GM19023 (cell line): Measurements from ENCODE around the gene ADGRA3.
"Not testable (repeated sequence)": the region's sequence is repeated elsewhere in the genome, so short reads cannot be mapped to it uniquely, and the experiment has no call there.

Source experiments
- ATAC-seq: cut with Tn5 transposase; IDR thresholded peaks from one replicate; pipeline ENCODE4 v1.9.1; 2021; ENCODE audit warnings: mild to moderate bottlenecking, moderate library complexity; ENCODE audit not compliant: unreplicated experiment

Gene ADGRA3

DNA sequence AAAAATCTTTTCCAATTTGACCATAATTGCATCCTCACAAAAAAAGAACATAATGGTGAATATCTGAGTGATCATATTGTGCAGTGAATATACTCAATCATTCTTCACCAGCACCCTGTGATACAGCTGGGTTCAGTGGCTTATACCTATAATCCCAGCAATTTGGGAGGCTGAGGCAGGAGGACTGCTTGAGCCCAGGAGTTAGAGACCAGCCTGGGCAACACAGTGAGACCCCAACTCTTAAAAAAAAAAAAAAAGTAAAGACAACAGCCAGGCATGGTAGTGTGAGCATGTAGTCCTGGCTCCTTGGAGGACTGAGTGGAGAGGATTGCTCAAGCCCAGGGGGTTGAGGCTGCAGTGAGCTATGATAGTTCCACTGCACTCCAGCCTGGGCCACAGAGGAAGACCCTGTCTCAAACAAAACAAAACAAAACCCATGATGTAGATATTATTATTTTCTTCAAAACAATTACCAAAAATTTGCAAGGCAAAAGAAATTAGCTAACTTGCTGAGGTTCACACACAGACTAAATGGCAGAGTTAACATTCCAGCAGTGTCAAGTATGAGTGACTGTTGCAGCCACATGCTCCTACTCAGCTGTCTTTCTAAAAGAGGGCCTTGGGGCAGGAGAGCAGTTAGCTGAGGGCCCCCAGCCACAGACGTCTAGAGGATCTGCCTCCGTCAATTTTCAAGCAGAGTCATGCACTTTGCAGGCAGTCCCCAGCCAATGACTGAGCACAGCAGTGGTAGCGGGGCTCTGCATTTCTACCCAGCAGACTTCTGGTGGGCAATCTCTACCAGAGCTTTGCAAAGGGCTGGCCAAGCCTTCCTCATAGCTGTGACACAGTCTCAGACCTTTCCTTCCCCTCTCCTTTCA is 33.4 kb downstream of the ADGRA3 start:
- no peak for ATAC-seq

DNA sequence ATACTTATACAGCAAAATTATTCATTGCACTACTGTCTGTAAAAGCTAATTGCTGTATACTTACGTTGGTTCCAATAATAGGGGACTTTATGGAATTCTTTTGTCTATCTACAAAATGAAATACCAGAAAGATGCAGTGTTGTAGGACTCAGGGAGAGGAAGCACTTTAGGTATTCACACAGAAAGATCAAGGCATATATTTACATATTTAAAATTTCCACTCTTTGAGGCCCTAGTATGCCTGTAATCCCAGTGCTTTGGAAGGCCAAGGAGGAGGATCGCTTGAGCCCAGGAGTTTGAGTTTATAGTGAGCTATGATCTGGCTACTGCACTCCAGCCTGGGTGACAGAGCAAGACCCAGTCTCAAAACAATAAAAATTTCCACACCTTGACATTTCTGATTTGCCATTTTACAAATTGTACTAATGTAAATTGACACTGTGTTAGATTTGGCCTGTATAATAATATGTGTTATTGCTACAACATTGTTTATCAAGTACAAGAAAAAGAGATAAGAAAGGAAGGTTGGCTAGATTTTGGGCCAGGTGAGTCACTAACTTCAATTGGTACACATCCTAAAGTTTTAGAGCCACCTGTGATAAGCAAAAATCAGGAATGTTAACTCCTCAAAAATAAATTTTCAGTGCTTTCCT is 35.1 kb downstream of the ADGRA3 start:
- no peak for ATAC-seq

DNA sequence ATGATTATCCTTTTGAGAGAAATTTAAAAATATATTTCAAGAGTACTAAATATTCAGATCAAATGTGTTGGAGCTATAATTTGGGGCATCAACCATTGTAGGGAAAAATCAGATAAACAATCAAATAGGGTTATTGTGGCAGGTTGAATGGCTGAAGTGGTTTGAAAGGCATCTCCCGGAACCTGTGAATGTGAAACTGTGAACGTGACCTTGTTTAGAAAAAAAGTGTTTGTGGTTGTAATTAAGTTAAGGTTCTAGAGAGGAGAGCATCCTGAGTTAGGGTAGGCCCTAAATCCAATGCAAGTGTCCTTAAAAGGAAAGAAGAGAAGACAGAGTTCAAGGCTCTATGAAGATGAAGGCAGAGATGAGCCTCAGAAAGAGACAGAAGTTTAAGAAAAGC is 37.4 kb downstream of the ADGRA3 start:
- ATAC-seq, result no peak

DNA sequence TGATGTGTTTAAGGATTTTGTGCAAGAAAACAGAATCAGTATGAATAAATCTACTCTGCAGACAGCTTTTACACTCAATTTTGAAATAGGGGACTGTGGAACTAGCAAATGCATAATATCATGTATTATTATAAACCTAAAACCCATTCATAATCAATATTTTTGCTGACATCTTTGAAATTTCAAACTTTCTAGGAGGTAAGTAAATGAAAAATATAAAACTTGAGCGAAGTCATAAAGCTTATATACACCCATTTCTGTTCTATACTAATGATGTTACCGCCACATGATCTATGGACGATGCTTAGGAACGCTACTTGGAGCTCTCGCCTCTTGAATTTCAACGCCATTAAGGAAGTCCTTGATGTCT is 38.1 kb downstream of the ADGRA3 start:
- ATAC-seq, result no peak

DNA sequence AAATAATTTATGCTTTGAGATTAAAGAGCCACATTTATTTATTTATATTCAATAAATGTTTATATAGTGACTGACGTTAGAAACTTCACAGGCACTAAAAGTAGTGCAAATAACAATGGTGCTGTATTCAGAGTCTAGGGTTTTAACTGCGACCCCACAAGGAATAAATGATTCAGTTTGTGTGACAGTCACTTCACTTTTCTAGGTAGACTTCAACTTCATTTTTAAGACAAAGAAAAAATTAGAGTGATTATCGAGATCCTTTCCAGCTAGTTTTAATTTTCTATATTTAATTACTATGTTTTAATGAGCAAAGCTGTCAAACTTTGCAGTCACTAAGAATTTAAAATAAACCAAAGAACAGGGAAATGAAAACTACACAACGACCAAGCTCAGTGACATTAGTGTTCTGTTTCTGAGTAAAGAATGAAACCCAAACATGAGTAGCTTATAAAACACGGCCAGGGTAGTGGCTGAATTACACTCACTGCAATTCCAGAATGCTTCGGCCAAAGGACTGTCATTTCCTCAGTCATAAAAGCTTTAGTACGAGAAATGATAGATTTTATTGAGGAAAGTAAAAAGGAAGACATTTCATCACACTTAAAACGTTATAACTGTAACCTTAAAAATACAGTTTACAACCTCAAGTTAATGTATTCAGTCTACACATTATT is 38.6 kb downstream of the ADGRA3 start:
- ATAC-seq, result no peak

DNA sequence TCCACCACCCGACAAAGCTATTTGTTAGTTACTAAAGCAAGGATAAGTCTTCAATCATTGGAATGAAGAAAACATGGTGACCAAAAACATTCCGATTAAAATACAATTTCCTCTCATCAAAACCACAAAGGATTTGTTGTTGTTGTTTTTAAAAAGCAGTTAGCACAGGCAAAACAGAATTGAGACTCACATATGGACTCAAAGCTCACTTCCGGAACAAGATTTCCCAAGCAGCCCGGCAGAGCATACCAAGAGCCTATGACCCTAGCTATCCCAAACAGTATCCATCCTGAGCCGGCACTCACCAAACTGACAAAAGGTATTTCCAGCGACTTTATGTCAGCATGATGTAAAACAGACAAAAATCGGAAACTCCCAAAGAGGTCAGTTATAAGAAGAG is 39.9 kb downstream of the ADGRA3 start:
- no peak for ATAC-seq

DNA sequence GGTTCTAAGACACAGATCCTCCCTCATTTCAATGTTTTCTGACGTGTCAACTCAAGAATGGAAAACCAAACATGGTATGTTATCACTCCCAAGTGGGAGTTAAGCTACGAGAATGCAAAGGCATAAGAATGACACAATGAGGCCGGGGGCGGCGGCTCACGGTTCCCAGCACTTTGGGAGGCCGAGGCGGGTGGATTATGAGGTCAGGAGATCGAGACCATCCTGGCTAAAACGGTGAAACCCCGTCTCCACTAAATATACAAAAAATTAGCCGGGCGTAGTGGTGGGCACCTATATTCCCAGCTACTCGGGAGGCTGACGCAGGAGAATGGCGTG is 40.6 kb downstream of the ADGRA3 start:
- ATAC-seq, result not testable (repeated sequence)

DNA sequence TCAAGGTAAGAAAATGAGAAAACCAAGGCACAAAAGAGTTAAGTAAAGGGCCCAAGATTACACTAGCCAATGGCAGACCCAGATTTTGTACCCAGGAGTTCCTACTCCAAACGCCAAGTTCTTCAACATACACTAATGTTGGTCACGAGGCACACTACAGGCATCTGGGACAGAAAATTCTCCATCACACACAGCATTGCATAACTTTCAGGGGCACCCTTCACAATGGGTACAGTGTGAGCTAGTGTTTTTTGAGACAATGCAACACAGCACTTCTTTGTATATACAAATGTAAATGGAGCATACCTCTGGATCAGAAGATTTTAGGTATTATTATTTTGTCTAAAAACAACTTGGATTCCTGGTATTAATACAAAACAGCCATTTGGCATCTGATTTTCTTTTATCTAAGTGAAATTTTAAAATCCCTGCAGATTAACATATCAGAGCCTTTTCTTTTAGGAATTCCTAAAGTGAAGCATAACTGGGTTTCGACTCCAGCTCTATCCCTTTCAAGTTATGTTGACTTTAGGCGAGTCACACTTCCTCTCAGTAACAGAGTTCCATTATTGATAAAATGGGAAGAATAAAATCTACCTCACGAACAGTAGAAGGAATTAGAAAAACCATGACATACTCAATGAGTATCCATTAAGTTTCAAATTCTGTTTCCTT is 41.1 kb downstream of the ADGRA3 start:
- ATAC-seq, result no peak

DNA sequence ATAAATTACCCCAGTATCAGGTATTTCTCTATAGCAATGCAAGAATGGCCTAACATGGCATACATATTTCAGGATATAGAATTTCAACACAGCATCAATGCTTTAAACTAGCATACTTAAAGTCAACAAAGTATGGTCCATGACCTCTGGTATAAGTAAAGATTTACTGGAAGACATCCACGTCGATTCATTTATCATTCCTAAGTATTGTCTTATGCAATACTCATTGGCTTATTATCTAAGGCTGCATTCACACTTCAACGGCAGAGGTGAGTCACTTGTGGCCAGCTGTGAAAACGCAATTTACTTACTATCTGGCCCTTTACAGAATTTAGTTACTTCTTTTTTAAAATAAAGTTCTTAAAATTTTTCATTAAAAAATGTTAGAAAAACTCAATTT is 42.6 kb downstream of the ADGRA3 start:
- no peak for ATAC-seq

DNA sequence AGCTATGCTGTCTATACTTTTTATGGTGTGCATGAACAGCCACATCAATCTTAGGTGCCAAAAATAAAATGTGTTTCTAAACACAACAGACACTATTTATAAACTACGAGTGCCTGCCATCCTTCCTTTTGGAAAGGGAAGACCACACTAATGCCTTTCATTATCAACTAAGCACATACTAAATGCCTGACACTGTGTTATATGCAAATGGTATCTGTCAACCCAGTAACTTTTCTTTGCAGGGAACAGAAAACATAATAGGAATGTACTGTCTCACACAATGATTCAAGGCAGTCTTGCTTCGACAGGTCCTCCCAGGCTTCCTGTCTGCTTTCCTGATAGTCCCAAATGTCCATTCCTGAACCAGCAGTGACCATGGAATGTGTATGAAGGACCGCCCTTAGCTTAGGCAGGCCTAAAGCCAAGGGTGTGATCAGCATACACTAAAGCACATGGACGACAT is 43.8 kb downstream of the ADGRA3 start:
- ATAC-seq, result no peak

DNA sequence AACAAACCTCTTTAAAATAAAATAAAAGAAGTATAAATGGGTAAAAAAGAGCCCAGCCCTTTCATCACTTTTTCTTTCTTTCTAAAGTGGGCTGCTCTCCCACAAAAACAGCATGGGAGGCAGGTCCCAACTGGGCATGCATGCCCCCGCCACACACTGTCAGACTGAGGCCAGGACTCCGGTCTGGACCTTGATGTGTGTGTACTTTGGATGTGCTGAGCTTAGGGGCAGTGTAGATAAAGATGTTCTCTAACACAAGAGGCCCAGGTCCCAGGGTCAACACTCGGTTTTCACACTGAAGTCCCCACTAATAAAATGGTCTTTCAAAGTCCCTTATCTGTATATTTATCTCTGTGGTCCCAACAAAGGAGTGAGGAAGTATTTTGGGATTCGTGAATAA is 44.4 kb downstream of the ADGRA3 start:
- no peak for ATAC-seq

DNA sequence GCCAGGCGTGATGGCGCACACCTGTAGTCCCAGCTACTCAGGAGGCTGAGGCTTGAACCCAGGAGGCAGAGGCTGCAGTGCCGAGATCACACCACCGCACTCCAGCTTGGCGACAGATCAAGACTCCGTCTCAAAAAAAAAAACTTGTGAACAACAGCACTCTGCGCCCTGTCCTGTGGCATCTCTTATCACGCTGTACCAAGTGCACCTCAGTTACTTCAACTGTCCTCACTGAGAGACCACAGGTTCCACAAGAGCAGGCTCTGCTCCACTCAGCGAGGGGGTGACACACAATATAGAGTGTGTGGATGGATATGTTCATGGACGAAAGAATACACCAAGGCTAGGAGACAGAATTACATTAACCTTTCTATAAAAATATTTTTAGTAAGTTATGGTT is 49.3 kb downstream of the ADGRA3 start:
- no peak for ATAC-seq

DNA sequence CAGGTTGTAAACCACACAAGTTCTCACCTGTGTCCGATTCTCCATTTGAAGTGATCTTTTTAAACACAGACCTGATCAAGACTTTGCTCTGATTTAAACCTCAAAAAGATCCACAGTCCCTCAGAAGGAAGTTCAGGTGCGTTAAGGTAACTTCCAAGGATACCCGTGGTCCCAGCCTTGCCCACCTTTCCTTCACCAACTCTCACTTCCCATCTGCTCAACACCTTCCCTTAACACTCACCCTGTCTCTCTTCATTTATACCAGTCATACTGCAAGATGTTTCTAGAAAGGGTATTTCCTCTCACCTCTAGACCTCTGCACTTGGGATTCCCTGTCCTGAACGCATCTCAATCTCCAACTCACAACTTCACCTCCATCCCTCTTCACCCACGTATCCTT is 49.9 kb downstream of the ADGRA3 start:
- ATAC-seq, result no peak

DNA sequence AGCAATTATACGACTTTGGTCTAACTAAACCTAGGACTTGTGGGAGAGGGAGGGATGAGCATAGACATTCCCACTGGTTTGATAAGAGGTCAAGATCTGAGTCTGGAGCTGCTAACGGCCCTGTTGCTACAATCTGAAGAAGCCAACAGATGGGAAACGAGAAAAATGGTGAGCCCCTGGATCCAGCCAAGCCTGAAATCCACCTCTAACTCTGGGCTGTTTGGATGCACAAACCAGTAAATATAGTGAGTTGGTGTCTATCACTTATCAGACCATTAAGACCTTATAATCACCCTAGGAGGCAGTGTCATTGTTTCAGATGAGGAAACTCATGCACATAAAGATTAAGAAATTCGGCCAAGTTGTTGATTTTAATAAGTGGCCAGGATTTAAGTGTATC is 50.5 kb downstream of the ADGRA3 start:
- no peak for ATAC-seq

DNA sequence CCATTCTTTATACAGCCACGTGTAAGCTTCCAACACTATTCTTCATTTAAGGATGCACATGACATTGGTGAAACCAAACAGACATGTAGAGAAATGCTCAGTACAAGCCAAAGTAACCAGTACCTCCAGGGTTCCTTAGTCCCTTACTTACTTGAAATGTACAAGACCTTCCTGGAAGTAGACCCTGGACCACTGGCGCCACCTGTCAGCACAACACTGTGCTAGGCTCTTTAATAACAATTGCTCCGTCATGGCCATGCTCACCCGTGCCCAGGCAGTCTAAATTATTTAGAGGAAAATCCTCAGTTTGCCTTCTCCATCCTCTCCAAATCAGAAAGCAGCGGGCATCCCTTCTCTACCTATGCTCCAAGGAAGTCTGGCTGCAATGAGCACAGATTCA is 52.7 kb downstream of the ADGRA3 start:
- ATAC-seq, result no peak

DNA sequence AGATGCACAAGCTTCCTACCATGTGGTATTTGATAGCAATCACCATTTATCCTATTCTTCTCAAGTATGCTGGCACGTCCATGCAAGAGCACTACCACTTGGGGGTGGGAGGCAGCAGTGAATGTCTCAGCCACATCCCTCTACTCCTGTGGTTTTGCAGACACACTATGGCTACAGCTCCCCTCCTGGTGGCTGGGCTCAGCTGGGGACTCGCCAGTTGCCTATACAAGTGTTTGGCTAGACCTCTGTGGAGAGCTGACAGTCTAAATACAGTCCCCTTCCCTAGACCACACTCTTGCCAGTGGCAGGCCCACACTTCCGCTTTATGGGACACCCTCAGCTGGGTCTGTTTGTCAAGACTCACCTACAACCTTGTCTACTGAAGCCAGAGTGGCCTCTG is 53.2 kb downstream of the ADGRA3 start:
- no peak for ATAC-seq

DNA sequence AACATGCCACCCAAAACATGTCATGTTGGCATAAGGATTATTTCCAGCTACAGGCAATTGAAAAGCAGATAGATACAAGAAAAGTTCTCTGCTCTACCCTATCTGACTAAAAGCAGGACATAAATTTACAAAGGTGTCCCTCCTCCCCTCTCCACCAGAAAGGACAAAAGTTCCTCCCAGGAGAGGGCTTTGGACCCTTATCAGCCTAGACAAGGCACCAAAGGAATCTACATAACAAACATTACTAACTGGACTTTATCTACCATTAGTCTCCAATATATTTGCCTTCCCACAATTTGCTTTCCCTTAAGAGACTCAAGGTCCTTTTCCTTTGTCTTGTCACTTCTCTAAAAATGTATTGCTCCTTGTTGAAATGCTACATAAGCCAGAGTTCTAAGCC is 55.6 kb downstream of the ADGRA3 start:
- no peak for ATAC-seq

DNA sequence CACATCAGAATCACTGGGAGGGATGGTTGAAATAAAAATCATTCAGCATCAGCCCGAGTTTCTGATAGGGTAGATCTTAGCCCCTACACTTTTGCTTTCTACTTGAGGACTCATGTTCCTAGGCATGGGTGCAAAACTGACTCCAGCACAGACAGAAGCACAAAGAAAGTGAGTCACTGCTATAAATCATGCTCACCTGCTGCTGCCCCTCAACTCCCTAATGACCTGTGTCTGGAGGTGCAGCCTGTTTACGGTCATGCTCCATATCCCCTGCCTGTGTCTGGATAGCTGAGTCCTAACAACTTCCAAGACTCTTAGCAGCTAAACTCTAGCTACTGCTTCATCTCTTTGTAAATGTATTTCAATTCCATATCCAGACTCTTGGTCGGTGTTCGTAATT is 57.8 kb downstream of the ADGRA3 start:
- ATAC-seq, result no peak

DNA sequence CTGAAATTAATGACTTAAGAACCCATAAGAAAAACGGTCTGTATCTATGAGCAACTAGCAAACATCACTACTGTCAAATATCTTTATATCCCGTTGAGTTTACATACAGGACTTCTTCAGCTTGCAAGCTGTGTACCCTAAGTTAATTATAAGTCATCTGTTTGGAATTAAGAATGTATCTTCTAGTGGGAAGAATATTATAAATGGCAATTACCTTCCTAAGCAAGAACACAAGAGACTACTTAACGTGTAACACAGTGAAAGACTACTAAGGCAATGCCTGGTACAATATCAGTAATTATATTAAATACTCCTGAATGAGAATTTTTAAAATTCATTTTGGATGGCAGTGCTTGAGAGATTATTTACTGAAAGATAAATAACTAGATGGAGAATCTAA is 58.5 kb downstream of the ADGRA3 start:
- ATAC-seq, result no peak

DNA sequence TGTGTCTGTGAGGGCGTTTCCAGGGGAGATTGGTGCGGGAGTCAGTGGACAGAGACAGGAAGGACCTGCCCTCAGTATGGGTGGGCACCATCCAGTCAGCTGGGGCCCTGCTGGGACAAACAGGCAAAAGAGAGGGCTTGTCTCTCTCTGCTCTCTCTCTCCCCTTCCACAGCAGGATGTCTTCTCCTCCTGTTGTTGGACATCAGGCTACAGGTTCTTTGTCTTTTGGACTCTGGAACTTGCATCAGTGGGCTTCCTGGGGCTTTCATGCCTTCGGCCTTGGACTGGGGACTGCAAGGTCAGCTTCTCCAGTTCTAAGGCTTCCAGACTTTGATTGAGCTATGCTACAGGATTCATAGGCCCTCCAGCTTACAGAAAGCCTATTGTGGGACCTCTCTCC is 59.6 kb downstream of the ADGRA3 start:
- ATAC-seq, result no peak

DNA sequence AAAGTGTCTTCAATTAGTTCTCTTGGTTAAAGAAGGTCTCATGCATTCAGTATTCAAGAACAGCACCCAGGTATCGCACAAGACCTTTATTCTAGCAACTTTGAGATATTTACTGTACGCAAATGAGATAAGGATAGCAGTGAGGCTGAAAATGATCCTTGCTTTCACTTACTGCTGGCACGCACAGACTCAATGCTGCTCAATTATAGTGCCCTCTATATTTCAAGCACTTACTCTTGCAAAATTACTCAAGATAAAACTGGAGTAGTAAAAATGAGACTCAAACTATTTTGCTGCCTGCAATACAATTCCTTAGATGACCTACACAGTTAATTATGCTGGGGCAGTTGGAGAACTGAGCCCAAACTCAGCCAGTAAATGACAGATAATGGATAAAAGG is 60.9 kb downstream of the ADGRA3 start:
- ATAC-seq, result no peak
